Ishikawa (cell line): ENCODE data around the gene TCEA3.

Source experiments
- CEBPB ChIP-seq: IDR thresholded peaks from 2 replicates; pipeline ENCODE4 v1.6.1; 2012
- CREB1 ChIP-seq: IDR thresholded peaks from 2 replicates; pipeline ENCODE4 v1.6.1; 2012; ENCODE audit warnings: low read depth
- EGR1 ChIP-seq: IDR thresholded peaks from 2 replicates; pipeline ENCODE4 v1.6.1; 2012
- EP300 ChIP-seq: IDR thresholded peaks from 2 replicates; pipeline ENCODE4 v1.6.1; 2012; ENCODE audit warnings: borderline replicate concordance
- FOXM1 ChIP-seq: IDR thresholded peaks from 2 replicates; pipeline ENCODE4 v1.6.1; 2012; ENCODE audit warnings: low read depth, borderline replicate concordance
- NFIC ChIP-seq: IDR thresholded peaks from 2 replicates; pipeline ENCODE4 v1.6.1; 2012
- RAD21 ChIP-seq: IDR thresholded peaks from 2 replicates; pipeline ENCODE4 v1.6.1; 2012; ENCODE audit warnings: low read depth
- TAF1 ChIP-seq: IDR thresholded peaks from 2 replicates; pipeline ENCODE4 v1.6.1; 2012; ENCODE audit warnings: low read depth, mild to moderate bottlenecking
- TCF12 ChIP-seq: IDR thresholded peaks from 2 replicates; pipeline ENCODE4 v1.6.1; 2012; ENCODE audit warnings: low read depth
- TEAD4 ChIP-seq: IDR thresholded peaks from 2 replicates; pipeline ENCODE4 v1.6.1; 2012
- YY1 ChIP-seq: IDR thresholded peaks from 2 replicates; pipeline ENCODE4 v1.6.1; 2012; ENCODE audit warnings: low read depth
- ZBTB7A ChIP-seq: IDR thresholded peaks from 2 replicates; pipeline ENCODE4 v1.6.1; 2012; ENCODE audit warnings: low read depth
- TF ChIP-seq, protein P1 (sequence below): IDR thresholded peaks from 2 replicates; pipeline ENCODE4 v1.6.1; 2012; ENCODE audit warnings: low read depth, mild to moderate bottlenecking
- TF ChIP-seq, protein P2 (sequence below): IDR thresholded peaks from 2 replicates; pipeline ENCODE4 v1.6.1; 2012
- TF ChIP-seq, protein P3 (sequence below): IDR thresholded peaks from 2 replicates; pipeline ENCODE4 v1.6.1; 2012

TCEA3 gene

DNA sequence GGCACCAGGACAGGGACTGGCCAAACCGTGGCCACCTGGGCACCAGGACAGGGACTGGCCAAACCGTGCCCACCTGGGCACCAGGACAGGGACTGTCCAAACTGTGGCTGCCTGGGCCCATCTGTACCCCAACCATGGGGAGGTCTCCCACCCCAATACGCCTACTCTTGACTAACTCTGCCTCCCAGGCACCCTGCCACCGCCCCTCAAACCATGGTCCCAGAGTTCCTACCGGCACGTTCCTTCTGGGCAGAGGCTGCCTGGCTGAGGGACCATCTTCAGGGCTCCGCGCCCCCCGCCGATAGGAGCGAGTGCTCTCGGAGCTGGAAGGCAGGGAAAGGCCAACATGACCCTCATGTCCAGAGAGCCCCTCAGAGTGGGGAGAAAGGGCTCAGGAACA, 6.3 kb upstream of the TCEA3 start:
- TF ChIP-seq EGR1 (no peak), CEBPB (no peak), FOXM1 (no peak), TEAD4 (no peak)
- TF ChIP-seq, protein P1, sequence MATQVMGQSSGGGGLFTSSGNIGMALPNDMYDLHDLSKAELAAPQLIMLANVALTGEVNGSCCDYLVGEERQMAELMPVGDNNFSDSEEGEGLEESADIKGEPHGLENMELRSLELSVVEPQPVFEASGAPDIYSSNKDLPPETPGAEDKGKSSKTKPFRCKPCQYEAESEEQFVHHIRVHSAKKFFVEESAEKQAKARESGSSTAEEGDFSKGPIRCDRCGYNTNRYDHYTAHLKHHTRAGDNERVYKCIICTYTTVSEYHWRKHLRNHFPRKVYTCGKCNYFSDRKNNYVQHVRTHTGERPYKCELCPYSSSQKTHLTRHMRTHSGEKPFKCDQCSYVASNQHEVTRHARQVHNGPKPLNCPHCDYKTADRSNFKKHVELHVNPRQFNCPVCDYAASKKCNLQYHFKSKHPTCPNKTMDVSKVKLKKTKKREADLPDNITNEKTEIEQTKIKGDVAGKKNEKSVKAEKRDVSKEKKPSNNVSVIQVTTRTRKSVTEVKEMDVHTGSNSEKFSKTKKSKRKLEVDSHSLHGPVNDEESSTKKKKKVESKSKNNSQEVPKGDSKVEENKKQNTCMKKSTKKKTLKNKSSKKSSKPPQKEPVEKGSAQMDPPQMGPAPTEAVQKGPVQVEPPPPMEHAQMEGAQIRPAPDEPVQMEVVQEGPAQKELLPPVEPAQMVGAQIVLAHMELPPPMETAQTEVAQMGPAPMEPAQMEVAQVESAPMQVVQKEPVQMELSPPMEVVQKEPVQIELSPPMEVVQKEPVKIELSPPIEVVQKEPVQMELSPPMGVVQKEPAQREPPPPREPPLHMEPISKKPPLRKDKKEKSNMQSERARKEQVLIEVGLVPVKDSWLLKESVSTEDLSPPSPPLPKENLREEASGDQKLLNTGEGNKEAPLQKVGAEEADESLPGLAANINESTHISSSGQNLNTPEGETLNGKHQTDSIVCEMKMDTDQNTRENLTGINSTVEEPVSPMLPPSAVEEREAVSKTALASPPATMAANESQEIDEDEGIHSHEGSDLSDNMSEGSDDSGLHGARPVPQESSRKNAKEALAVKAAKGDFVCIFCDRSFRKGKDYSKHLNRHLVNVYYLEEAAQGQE = no peak

DNA sequence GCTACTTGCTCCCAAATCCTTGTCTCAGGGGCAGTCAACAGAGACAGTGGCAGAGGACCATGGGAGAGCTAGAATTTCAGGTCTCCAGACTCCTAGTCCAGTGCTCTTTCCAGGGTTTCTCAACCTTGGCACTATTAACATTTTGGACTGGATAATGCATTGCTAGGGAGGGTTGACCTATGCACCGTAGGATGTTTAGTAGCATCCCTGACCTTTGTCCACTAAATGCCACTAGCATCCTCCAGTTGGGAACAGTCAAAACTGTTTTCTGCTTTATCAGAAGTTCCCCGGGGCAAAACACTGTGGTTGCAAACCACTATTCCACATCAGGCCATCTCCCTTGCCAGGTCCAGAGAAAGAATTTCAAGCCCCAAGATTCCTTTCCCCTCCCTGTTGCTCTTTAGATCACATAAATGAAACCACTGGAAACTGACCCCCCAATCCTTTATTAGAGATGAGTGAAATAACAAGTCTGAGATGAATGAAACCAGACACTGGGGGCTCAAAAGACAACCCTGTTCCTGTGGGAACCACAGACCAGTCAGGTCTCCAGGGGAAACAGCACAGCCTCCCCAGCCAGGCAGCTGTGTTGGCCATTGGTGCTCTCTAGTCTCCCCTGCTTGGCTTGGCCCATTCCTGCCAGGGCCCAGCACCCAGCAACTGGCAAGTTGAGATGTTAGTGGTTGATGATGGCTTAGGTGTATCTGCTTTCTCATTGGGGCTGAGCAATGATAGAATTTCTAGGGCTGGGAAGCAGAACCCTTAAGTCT, 3.8 kb upstream of the TCEA3 start:
- TF ChIP-seq RAD21 = no peak
- no peak for TF ChIP-seq FOXM1
- TF ChIP-seq, protein P2, sequence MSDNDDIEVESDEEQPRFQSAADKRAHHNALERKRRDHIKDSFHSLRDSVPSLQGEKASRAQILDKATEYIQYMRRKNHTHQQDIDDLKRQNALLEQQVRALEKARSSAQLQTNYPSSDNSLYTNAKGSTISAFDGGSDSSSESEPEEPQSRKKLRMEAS = no peak
- no peak for TF ChIP-seq TAF1
- TF ChIP-seq, protein P3, sequence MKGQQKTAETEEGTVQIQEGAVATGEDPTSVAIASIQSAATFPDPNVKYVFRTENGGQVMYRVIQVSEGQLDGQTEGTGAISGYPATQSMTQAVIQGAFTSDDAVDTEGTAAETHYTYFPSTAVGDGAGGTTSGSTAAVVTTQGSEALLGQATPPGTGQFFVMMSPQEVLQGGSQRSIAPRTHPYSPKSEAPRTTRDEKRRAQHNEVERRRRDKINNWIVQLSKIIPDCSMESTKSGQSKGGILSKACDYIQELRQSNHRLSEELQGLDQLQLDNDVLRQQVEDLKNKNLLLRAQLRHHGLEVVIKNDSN = no peak
- TF ChIP-seq CEBPB = no peak
- no peak for TF ChIP-seq TCF12
- no peak for TF ChIP-seq TEAD4
- no peak for TF ChIP-seq CREB1
- TF ChIP-seq NFIC = no peak
- TF ChIP-seq EGR1 = no peak
- no peak for TF ChIP-seq YY1
- TF ChIP-seq EP300 = no peak
- TF ChIP-seq, protein P1 = no peak
- TF ChIP-seq ZBTB7A = no peak

DNA sequence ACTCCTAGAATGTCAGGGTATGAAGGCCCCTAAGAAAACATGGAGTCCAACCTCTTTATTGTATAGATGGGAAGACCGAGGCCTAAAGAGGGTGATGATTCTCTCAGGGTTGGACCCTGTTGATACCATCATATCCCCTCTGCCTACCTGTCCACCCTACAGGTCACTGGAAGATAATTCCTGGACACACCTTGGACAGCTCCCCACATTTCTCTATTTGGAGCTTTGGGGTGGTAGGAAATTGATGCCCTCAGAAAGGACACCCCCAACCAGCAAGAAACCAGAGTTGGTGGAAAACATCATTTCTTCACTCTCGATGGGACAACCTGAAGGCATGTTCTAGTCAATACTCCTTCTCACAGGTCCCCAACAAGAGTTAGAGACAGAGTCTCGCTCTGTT, 3.0 kb upstream of the TCEA3 start:
- TF ChIP-seq FOXM1 = no peak
- TF ChIP-seq, protein P1 = peak; percentile 75
- TF ChIP-seq TAF1 = no peak
- TF ChIP-seq, protein P2 = no peak

DNA sequence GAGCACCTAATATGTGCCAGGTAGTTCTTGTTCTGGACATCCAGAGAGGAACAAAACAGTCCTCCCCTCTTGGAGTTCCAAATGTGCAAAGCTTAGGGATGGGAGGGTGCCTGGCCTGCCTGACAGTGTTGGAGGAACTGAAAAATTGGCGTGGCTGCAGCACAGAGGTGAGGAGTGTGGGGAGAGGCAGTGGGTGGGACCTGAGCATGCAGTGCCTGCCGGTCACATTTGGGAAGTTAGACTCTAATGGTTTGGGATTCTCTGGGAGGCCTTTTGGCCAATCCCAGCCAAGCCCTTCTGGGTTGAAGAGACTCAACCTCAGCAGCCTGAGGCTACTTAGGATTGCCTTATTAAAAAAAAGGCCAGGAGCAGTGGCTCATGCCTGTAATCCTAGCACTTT, 2.3 kb upstream of the TCEA3 start:
- TF ChIP-seq NFIC (no peak), EGR1 (no peak), RAD21 (no peak), TAF1 (no peak), YY1 (no peak), ZBTB7A (no peak), TCF12 (no peak), CEBPB (no peak), EP300 (no peak), TEAD4 (no peak), CREB1 (no peak), FOXM1 (no peak)
- TF ChIP-seq, protein P1 = no peak
- TF ChIP-seq, protein P3 = no peak
- TF ChIP-seq, protein P2 = no peak
